ENCODE data around the gene MAGI2. TPM values are rescaled to one million over a fixed set of nuclear protein-coding genes. Genes with fewer than 3 reads are reported as not detected.

The MAGI2 gene
- total and polyA plus RNA-seq, 2 of the 13 experiments (the other 11 are each of a cell fraction or from before 2014, with no cell fraction given) = 1.5 to 3.8 TPM

GRCh38 chr7:79217468-79217867 lies 236.0 kb downstream of the MAGI2 start (continued):
- TF ChIP-seq NFAT5 (CRISPR knock-in tag; IDR thresholded peaks at IDR 0.05) (no peak), ISL2 (CRISPR knock-in tag; IDR thresholded peaks at IDR 0.05) (peak; percentile 48; the same call in 1 of the 2 replicates), HNF4G (IDR thresholded peaks at IDR 0.05; ENCODE audit: borderline replicate concordance, low read depth, low read length) (no peak), HNF4G (CRISPR knock-in tag; IDR thresholded peaks at IDR 0.05; ENCODE audit: borderline replicate concordance, low read depth) (no peak), ZNF770 (CRISPR knock-in tag; IDR thresholded peaks at IDR 0.05) (no peak), ETV5 (CRISPR knock-in tag; IDR thresholded peaks at IDR 0.05; ENCODE audit: borderline replicate concordance) (peak; percentile 31; the same call in 1 of the 2 replicates), ZNF577 (CRISPR knock-in tag; IDR thresholded peaks at IDR 0.05; ENCODE audit: borderline replicate concordance, low read depth) (no peak), ADNP (CRISPR knock-in tag; IDR thresholded peaks at IDR 0.05) (no peak), ARID5B (CRISPR knock-in tag; IDR thresholded peaks at IDR 0.05) (peak; percentile 55), REL (CRISPR knock-in tag; conservative IDR thresholded peaks at IDR 0.05) (no peak), XRCC5 (optimal IDR thresholded peaks at IDR 0.05; ENCODE audit: low read length) (no peak), ZNF766 (CRISPR knock-in tag; IDR thresholded peaks at IDR 0.05; ENCODE audit: borderline replicate concordance) (no peak), HOXA3 (CRISPR knock-in tag; IDR thresholded peaks at IDR 0.05) (no peak), ZNF343 (CRISPR knock-in tag; IDR thresholded peaks at IDR 0.05) (no peak), FOXP1 (IDR thresholded peaks at IDR 0.05) (no peak), FOXP1 (CRISPR knock-in tag; IDR thresholded peaks at IDR 0.05) (peak; percentile 48; the same call in 1 of the 2 replicates), IRX3 (CRISPR knock-in tag; IDR thresholded peaks at IDR 0.05; ENCODE audit: borderline replicate concordance, low read depth) (no peak), IKZF4 (CRISPR knock-in tag; IDR thresholded peaks at IDR 0.05; ENCODE audit: borderline replicate concordance, low read depth, not compliant biosample characterization) (no peak), ELF4 (CRISPR knock-in tag; IDR thresholded peaks at IDR 0.05; ENCODE audit: borderline replicate concordance) (no peak), NCOA5 (CRISPR knock-in tag; IDR thresholded peaks at IDR 0.05) (no peak), HNRNPH1 (optimal IDR thresholded peaks at IDR 0.05; ENCODE audit: low read depth, low read length) (no peak), MIXL1 (CRISPR knock-in tag; IDR thresholded peaks at IDR 0.05) (peak; percentile 71)
